ENCODE data around the gene GGTA1.

GRCh38 chr9:121505903-121506735 lies 6.5 kb upstream of the GGTA1 start:
- TF ChIP-seq CTCF (optimal IDR thresholded peaks at IDR 0.05 in 1 of 3, IDR thresholded peaks at IDR 0.05 in 1 of 3, conservative IDR thresholded peaks at IDR 0.05 in 1 of 3; ENCODE audit: extremely low read depth in 1 of 3, insufficient read depth in 2 of 3, low read length in 3 of 3), result no peak
- TF ChIP-seq EZH2 (IDR thresholded peaks at IDR 0.05; ENCODE audit: low read length), result no peak
